Measurements from ENCODE around the gene LARGE1. TPM values are rescaled to one million over a fixed set of nuclear protein-coding genes. Genes with fewer than 3 reads are reported as not detected.

The LARGE1 gene
- total and polyA plus RNA-seq, 2 of the 8 experiments (the other 6 are each of a cell fraction or from before 2014, with no cell fraction given) = 43.7 to 83.0 TPM

GRCh38 chr22:33299245-33299956 is 620.9 kb downstream of the LARGE1 start (continued):
- TF ChIP-seq NANOG (IDR thresholded peaks at IDR 0.05; ENCODE audit: insufficient read depth, low read depth, low read length, poor library complexity, severe bottlenecking) (no peak), CTBP2 (IDR thresholded peaks at IDR 0.05; ENCODE audit: borderline replicate concordance, insufficient read depth, insufficient read length, low read length) (no peak), GABPA (IDR thresholded peaks at IDR 0.05; ENCODE audit: borderline replicate concordance, insufficient read depth, low read length) (no peak), SUZ12 (IDR thresholded peaks at IDR 0.05; ENCODE audit: low read length) (no peak), SAP30 (IDR thresholded peaks at IDR 0.05; ENCODE audit: insufficient read depth, insufficient replicate concordance, low read length) (no peak), FOSL1 (IDR thresholded peaks at IDR 0.05; ENCODE audit: insufficient read depth, low read depth, low read length) (no peak), CHD1 (IDR thresholded peaks at IDR 0.05; ENCODE audit: low read depth, low read length) (no peak), POLR2A (IDR thresholded peaks at IDR 0.05; ENCODE audit: control extremely low read depth in 1 of 2, low read depth in 2 of 2, low read length in 2 of 2) (no peak)
